ENCODE data around the gene SLC66A1.

Gene SLC66A1

DNA sequence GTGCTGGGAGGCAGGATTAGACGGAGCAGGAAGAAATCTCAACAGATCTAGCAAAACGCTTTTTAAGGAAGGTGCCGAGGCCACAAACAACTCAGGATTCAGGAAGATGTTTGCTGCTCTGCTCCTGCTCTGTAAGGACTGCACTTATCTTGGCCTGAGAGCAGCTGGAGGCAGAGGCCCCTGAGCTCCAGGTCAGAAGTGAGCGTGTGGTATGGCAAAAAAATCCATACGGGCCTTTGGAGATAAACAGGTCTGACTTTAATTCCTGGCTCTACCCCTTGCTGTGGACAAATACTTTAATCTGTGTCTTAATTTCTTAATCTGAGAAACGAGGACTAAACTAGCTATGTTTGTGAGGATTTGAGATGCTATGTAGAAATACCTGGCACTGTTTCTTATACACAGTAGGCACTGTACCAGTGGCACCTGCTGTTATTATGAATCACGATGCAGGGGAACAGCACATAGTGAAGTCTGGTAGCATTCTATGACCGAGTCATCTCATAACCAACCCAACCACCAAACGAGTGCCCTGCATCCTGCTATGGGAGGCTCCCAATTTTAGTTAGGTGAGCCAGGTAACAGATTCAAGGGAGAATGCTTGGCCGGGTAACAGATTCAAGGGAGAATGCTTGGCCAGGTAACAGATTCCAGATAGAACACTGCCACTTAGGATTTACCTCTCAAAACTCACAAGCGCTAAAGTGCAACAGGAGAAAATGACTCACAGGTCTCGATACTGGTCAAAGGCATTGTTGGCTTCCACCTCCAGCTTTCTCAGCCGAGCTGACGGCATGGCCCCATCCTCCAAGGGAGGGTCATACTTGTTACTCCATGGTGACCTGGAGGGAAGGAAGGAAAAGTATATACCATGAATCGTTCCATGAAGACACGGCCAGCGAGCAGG is 65.9 kb downstream of the SLC66A1 start:
- DNase-seq (ENCODE audit: low spot score): no peak

All from CD4-positive, alpha-beta T cell treated with Interleukin-2 at 100 ng/mL for 4 hours (primary cell).